H9 (cell line): ENCODE data around the gene MICAL2. TPM values are rescaled to one million over a fixed set of nuclear protein-coding genes. Genes with fewer than 3 reads are reported as not detected.

Experiments
- DNase-seq: peaks from one replicate; pipeline ENCODE4 v3.0.0-alpha.2; 2017
- H2AFZ ChIP-seq: one replicate; pipeline ENCODE4 v1.6.1; 2013; ENCODE audit warnings: mild to moderate bottlenecking, low read length, control low read depth, moderate library complexity
- H2AK5ac ChIP-seq: 2 replicates; pipeline ENCODE4 v1.6.1; 2013; ENCODE audit warnings: low read length, control low read depth, mixed read lengths; ENCODE audit not compliant: insufficient read length
- H2BK120ac ChIP-seq: one replicate; pipeline ENCODE4 v1.6.1; 2013; ENCODE audit warnings: low read depth, mild to moderate bottlenecking, low read length, control low read depth, inconsistent platforms; ENCODE audit not compliant: poor library complexity, severe bottlenecking
- H2BK12ac ChIP-seq: 2 replicates; pipeline ENCODE4 v1.6.1; 2013; ENCODE audit warnings: low read length, control low read depth, mixed read lengths, low read depth; ENCODE audit not compliant: insufficient read length
- H2BK15ac ChIP-seq: 2 replicates; pipeline ENCODE4 v1.6.1; 2013; ENCODE audit warnings: low read depth, low read length, control low read depth
- H2BK20ac ChIP-seq: one replicate; pipeline ENCODE4 v1.6.1; 2013; ENCODE audit warnings: low read depth, mild to moderate bottlenecking, low read length, control low read depth, inconsistent platforms; ENCODE audit not compliant: poor library complexity, severe bottlenecking
- H2BK5ac ChIP-seq: 2 replicates; pipeline ENCODE4 v1.6.1; 2013; ENCODE audit warnings: low read length, control low read depth, mixed read lengths; ENCODE audit not compliant: insufficient read length
- H3K14ac ChIP-seq: 2 replicates; pipeline ENCODE4 v1.6.1; 2013; ENCODE audit warnings: low read length, control low read depth; ENCODE audit not compliant: insufficient read depth
- H3K18ac ChIP-seq: 2 replicates; pipeline ENCODE4 v1.6.1; 2013; ENCODE audit warnings: low read depth, mild to moderate bottlenecking, mixed read lengths, low read length, control low read depth; ENCODE audit not compliant: insufficient read length
- H3K23ac ChIP-seq: 2 replicates; pipeline ENCODE4 v1.6.1; 2013; ENCODE audit warnings: low read length, control low read depth, mixed read lengths, low read depth; ENCODE audit not compliant: insufficient read length
- H3K23me2 ChIP-seq: 2 replicates; pipeline ENCODE4 v1.6.1; 2013; ENCODE audit warnings: low read depth, mild to moderate bottlenecking, mixed read lengths, low read length, control low read depth; ENCODE audit not compliant: insufficient read length, poor library complexity, severe bottlenecking
- H3K27ac ChIP-seq: 2 replicates; pipeline ENCODE4 v1.5.1; 2013; ENCODE audit warnings: low read length, control low read depth, mixed read lengths, low read depth; ENCODE audit not compliant: insufficient read length
- H3K27me3 ChIP-seq: 2 replicates; pipeline ENCODE4 v1.6.1; 2013; ENCODE audit warnings: low read length, control low read depth, inconsistent platforms; ENCODE audit not compliant: insufficient read depth
- H3K4ac ChIP-seq: 2 replicates; pipeline ENCODE4 v1.6.1; 2013; ENCODE audit warnings: low read depth, mild to moderate bottlenecking, control low read depth, inconsistent platforms, low read length, moderate library complexity
- H3K4me1 ChIP-seq: 2 replicates; pipeline ENCODE4 v1.6.1; 2013; ENCODE audit warnings: low read length, control low read depth, inconsistent platforms; ENCODE audit not compliant: insufficient read depth
- H3K4me2 ChIP-seq: 2 replicates; pipeline ENCODE4 v1.6.1; 2013; ENCODE audit warnings: low read length, control low read depth, mixed read lengths; ENCODE audit not compliant: insufficient read length, insufficient read depth
- H3K56ac ChIP-seq: 2 replicates; pipeline ENCODE4 v1.6.1; 2013; ENCODE audit warnings: low read depth, mild to moderate bottlenecking, mixed read lengths, low read length, control low read depth; ENCODE audit not compliant: insufficient read length
- H3K79me1 ChIP-seq: 2 replicates; pipeline ENCODE4 v1.6.1; 2013; ENCODE audit warnings: low read depth, mild to moderate bottlenecking, moderate library complexity, low read length, control low read depth, inconsistent platforms; ENCODE audit not compliant: insufficient read depth, poor library complexity, severe bottlenecking
- H3K79me2 ChIP-seq: 2 replicates; pipeline ENCODE4 v1.6.1; 2013; ENCODE audit warnings: low read length, control low read depth, inconsistent platforms; ENCODE audit not compliant: insufficient read depth
- H3K9ac ChIP-seq: 2 replicates; pipeline ENCODE4 v1.6.1; 2013; ENCODE audit warnings: low read length, control low read depth, mixed read lengths; ENCODE audit not compliant: insufficient read length; ENCODE audit errors: extremely low read depth
- H3K9me3 ChIP-seq: one replicate; pipeline ENCODE4 v1.6.1; 2013; ENCODE audit warnings: low read depth, low read length, inconsistent platforms; ENCODE audit not compliant: control insufficient read depth
- H3T11ph ChIP-seq: one replicate; pipeline ENCODE4 v1.6.1; 2013; ENCODE audit warnings: mild to moderate bottlenecking, low read length, control low read depth, inconsistent platforms
- H4K20me1 ChIP-seq: one replicate; pipeline ENCODE4 v1.6.1; 2013; ENCODE audit not compliant: control insufficient read depth, insufficient read length, insufficient read depth
- H4K5ac ChIP-seq: 2 replicates; pipeline ENCODE4 v1.6.1; 2013; ENCODE audit warnings: low read depth, mild to moderate bottlenecking, mixed read lengths, low read length, control low read depth; ENCODE audit not compliant: insufficient read length
- H4K8ac ChIP-seq: replicated peaks from 2 replicates; pipeline ENCODE4 v1.6.1; 2013; ENCODE audit warnings: low read length, control low read depth, mixed read lengths, low read depth; ENCODE audit not compliant: insufficient read length
- H4K91ac ChIP-seq: 2 replicates; pipeline ENCODE4 v1.6.1; 2013; ENCODE audit warnings: low read depth, mild to moderate bottlenecking, moderate library complexity, mixed read lengths, low read length, control low read depth; ENCODE audit not compliant: insufficient read length
- H3K27ac Mint-ChIP-seq, 3 experiments: 2 replicates in 2 of 3; 3 replicates in 1 of 3; pipeline ENCODE4 v1.8.0; 2020 to 2021; ENCODE audit warnings: mixed read lengths in 3 of 3, mild to moderate bottlenecking in 1 of 3, moderate library complexity in 1 of 3
- H3K27me3 Mint-ChIP-seq: 2 replicates; pipeline ENCODE4 v1.8.0; 2021; ENCODE audit warnings: low read depth, mild to moderate bottlenecking, moderate library complexity, mixed read lengths
- H3K36me3 Mint-ChIP-seq, 3 experiments: 2 replicates in 2 of 3; 3 replicates in 1 of 3; pipeline ENCODE4 v1.8.0; 2020 to 2021; ENCODE audit warnings: low read depth in 3 of 3, mixed read lengths in 3 of 3; ENCODE audit not compliant: insufficient read depth in 1 of 3
- H3K4me1 Mint-ChIP-seq, 2 experiments: 2 replicates each; pipeline ENCODE4 v1.8.0; 2020; ENCODE audit warnings: mixed read lengths in 2 of 2
- H3K4me3 Mint-ChIP-seq, 2 experiments: 2 replicates in 1 of 2; 3 replicates in 1 of 2; pipeline ENCODE4 v1.8.0; 2020 to 2021; ENCODE audit warnings: mild to moderate bottlenecking in 2 of 2, mixed read lengths in 2 of 2, moderate library complexity in 1 of 2
- H3K9me3 Mint-ChIP-seq, 2 experiments: 2 replicates in 1 of 2; 3 replicates in 1 of 2; pipeline ENCODE4 v1.8.0; 2020; ENCODE audit warnings: mild to moderate bottlenecking in 2 of 2, mixed read lengths in 2 of 2, moderate library complexity in 1 of 2
- CTCF ChIP-seq: fragments of 200-600 bp; sonication (generic); conservative IDR thresholded peaks from 3 replicates; pipeline ENCODE4 v1.8.0; 2021; ENCODE audit warnings: antibody characterized with exemption, mild to moderate bottlenecking
- WGBS: extraction: QIAGEN DNeasy Blood & Tissue Kit; methylation state at CpG from one replicate; pipeline ENCODE4 v1.1.7; 2013; ENCODE audit warnings: missing lambda C conversion rate, low lambda C conversion rate, mixed read lengths; ENCODE audit not compliant: insufficient read length; ENCODE audit errors: extremely low coverage; 5-methylcytosine and 5-hydroxymethylcytosine counted together
- total RNA-seq: library from RNA; stranded (reverse); gene quantifications from 2 replicates; pipeline ENCODE4 v1.2.1, GENCODE V29; 2021

Gene MICAL2
- total RNA-seq, 1 experiment from 2014 or later = 4.7 TPM

GRCh38 chr11:12259956-12260355, 149.6 kb downstream of the MICAL2 start:
- no peak overlapping the region for H4K8ac ChIP-seq
- no peak overlapping the region for H3K23ac ChIP-seq
- no peak overlapping the region for H2BK5ac ChIP-seq
- H3K4ac ChIP-seq = no peak overlapping the region
- H3K27ac Mint-ChIP-seq = no peak overlapping the region
- no peak overlapping the region for H3K4me2 ChIP-seq
- H3K23me2 ChIP-seq = no peaks in the 10 kb centered on the region
- no peak overlapping the region for H4K91ac ChIP-seq
- no peaks in the 10 kb centered on the region for H3K9me3 ChIP-seq
- H2AFZ ChIP-seq = no peak overlapping the region
- H2BK20ac ChIP-seq = no peak overlapping the region
- no peak overlapping the region for H2AK5ac ChIP-seq
- H2BK120ac ChIP-seq = no peak overlapping the region
- H4K5ac ChIP-seq = no peak overlapping the region
- no peak overlapping the region for H3K18ac ChIP-seq
- no peaks in the 10 kb centered on the region for H3K9me3 Mint-ChIP-seq
- H3K4me3 Mint-ChIP-seq = no peak overlapping the region
- no CpG with 5 or more reads among the region's 7 CpGs for WGBS
- no peaks in the 10 kb centered on the region for H4K20me1 ChIP-seq
- H3K79me2 ChIP-seq = no peaks in the 10 kb centered on the region
- no peaks in the 10 kb centered on the region for H3K27me3 Mint-ChIP-seq
- 0 out of 7 replicates have a peak, but pooled peaks cover 0 to 3% (median 0%) of the 10 kb centered on the region in 3 experiments for H3K36me3 Mint-ChIP-seq
- peaks cover 5 to 12% of the 10 kb centered on the region in 2 experiments; a peak in 3 of 4 replicates for H3K4me1 Mint-ChIP-seq
- H3K56ac ChIP-seq = no peak overlapping the region
- H3K79me1 ChIP-seq = no peaks in the 10 kb centered on the region
- no peak overlapping the region for H2BK12ac ChIP-seq
- no peaks in the 10 kb centered on the region for H3K4me1 ChIP-seq
- no peak overlapping the region for H3K27ac ChIP-seq
- no peak overlapping the region for H3T11ph ChIP-seq
- no peak overlapping the region for H2BK15ac ChIP-seq
- no peak overlapping the region for H3K14ac ChIP-seq
- DNase-seq = peak; percentile 22
- no peaks in the 10 kb centered on the region for H3K27me3 ChIP-seq
- no peak for TF ChIP-seq CTCF
- H3K9ac ChIP-seq = no peak overlapping the region
